Measurements from ENCODE around the gene JAKMIP2.

DNA sequence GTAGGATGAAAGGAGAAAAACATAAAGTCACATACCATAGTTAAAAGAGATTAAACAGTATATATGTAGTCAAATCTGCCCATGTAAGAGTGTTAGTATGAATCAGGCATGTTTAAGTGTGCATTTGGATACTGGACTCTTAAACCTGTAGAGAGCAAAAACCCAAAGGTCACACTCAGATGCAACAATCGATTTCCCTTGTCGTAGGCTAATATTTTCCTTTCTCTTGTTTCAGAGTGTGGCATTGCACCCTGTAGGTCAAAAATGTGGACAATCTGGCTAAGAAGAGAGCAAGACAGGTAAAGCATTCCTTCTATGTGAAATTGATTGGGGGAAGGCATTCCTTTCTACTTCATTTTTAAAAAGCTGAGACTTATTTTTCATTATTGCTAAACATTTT is 8.9 kb downstream of the JAKMIP2 start:
- TF ChIP-seq, protein P1, sequence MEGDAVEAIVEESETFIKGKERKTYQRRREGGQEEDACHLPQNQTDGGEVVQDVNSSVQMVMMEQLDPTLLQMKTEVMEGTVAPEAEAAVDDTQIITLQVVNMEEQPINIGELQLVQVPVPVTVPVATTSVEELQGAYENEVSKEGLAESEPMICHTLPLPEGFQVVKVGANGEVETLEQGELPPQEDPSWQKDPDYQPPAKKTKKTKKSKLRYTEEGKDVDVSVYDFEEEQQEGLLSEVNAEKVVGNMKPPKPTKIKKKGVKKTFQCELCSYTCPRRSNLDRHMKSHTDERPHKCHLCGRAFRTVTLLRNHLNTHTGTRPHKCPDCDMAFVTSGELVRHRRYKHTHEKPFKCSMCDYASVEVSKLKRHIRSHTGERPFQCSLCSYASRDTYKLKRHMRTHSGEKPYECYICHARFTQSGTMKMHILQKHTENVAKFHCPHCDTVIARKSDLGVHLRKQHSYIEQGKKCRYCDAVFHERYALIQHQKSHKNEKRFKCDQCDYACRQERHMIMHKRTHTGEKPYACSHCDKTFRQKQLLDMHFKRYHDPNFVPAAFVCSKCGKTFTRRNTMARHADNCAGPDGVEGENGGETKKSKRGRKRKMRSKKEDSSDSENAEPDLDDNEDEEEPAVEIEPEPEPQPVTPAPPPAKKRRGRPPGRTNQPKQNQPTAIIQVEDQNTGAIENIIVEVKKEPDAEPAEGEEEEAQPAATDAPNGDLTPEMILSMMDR (IDR thresholded peaks at IDR 0.05), result no peak
- TF ChIP-seq EP300 (IDR thresholded peaks at IDR 0.05), result no peak
